GM12875 (cell line): Measurements from ENCODE around the gene PHLDA2.

ENCODE experiments used
- H3K4me3 ChIP-seq: one replicate; pipeline ENCODE4 v1.5.1; 2011; ENCODE audit warnings: low read depth, low read length, control low read depth
- CTCF ChIP-seq: IDR thresholded peaks from 2 replicates; pipeline ENCODE4 v1.5.1; 2011; ENCODE audit warnings: low read depth, mild to moderate bottlenecking, control low read depth, inconsistent platforms, low read length, moderate library complexity, borderline replicate concordance; ENCODE audit not compliant: insufficient read depth

Gene PHLDA2

DNA sequence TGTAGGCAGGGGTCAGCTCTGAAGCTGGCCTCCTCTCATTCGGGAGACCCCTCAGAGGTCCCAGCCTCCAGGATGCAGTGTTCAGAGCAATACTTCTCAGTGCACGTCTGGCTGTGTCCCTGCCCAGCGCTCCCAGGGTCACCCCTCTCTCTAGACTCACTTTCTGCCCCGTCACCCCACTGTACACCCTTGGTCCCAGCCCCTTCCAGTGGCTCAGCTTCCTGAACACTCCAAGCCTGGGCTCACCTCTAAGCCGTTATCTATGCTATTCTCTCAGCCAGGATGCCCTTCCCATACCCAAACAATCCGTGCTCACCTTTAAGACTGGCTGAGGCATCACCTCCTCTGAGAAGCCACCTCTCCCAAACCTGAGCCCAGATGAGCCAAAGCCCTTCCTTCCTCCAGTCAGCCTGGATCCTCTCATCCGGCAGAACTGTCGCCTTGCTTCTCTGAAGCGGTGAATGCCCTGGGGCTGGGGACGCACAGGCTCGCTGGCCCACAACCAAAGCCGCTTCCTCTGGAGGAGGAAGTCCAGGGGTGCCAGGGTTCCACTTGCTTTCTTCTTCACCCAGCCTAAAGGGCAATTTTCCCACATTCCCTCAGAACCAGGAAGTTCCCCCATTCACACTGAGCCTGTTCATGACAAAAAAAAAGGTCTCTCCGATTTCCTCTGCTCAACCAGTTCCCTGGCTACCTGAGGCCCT is 30.0 kb downstream of the PHLDA2 start:
- TF ChIP-seq CTCF, result no peak
- H3K4me3 ChIP-seq, result no peak overlapping the region

DNA sequence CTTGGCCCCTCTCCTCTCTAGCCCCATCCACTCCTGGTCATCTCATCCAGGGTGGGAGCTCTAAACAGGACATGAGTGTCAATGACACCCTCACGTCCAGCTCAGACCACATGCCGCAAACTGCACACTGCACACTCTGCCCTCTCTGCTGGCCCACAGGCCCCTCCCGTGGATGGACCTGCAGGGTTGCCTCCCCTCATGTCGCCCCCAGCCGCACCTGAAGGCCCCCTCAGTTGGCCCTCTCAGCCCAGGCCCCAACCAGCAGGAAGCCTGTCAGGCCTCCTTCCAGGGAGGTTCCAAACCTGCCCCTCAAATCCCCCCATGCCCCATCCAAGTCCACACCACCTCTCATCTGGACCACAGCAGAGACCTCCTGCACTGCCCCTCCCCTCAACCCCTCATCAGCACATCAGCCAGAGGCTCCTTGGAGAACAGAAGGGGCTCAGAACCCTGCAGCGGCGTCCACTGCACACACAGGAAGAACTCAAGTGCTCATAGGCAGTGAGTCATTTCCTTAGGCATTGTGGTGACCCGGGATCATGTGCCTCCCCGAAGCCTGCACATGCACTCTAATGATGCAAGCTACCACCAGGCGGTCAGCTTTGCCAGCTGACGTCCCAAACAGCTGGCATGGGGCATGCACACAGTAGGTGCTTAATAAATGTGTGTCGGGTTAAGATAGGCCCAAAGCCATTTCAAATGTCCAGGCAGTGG is 30.7 kb downstream of the PHLDA2 start:
- no peak for TF ChIP-seq CTCF
- H3K4me3 ChIP-seq, result no peak overlapping the region

GRCh38 chr11:2897048-2897447 is 32.2 kb downstream of the PHLDA2 start:
- TF ChIP-seq CTCF, result no peak
- H3K4me3 ChIP-seq, result no peak overlapping the region

GRCh38 chr11:2896047-2896446 is 33.2 kb downstream of the PHLDA2 start:
- H3K4me3 ChIP-seq, result no peak overlapping the region
- TF ChIP-seq CTCF, result no peak

DNA sequence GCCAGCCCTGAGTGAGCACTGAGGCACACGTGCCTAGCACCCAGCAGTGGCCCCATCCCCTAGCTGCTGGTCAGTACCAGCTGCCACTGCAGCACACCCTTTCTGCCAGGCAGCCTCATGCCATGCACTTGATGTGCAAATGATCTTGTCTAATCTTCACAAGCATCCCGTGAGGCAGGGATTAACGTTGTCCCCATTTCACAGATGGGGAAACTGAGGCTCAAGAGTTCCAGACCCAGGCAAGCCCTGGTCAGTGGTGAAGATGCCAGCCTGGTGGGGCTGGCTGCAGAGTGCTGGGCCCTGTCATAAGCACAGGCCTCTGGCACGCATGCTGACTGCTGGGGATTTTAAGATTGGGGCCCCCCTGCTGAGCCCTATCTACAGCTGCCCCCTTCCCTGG is 35.3 kb downstream of the PHLDA2 start:
- no peak for TF ChIP-seq CTCF
- H3K4me3 ChIP-seq, result no peak overlapping the region

GRCh38 chr11:2892967-2893528 is 36.2 kb downstream of the PHLDA2 start:
- peak overlapping the region; percentile 35 for H3K4me3 ChIP-seq
- peak; percentile 42; the same call in 1 of the 2 replicates for TF ChIP-seq CTCF
